ENCODE data around the gene SPAG6. TPM values are rescaled to one million over a fixed set of nuclear protein-coding genes. Genes with fewer than 3 reads are reported as not detected.

SPAG6 gene
- total and polyA plus RNA-seq, 4 donors: 0.23 TPM; not detected in 3

- DNase-seq (ENCODE audit: low spot score): no peak
- Histone ChIP-seq H3K36me3 (ENCODE audit: control insufficient read depth in 4 of 4, insufficient read depth in 3 of 4, low read depth in 1 of 4, low read length in 3 of 4) (no peaks in the 10 kb centered on the region), H3K9me3 (ENCODE audit: control insufficient read depth in 4 of 4, low read length in 3 of 4) (no peaks in the 10 kb centered on the region), H3K9ac (ENCODE audit: low read depth in 1 of 2, low read length in 2 of 2) (no peak overlapping the region), H3K4me1 (ENCODE audit: control insufficient read depth in 4 of 4, insufficient read depth in 4 of 4, low read length in 3 of 4) (no peaks in the 10 kb centered on the region), H3K27me3 (ENCODE audit: control insufficient read depth in 4 of 4, insufficient read depth in 4 of 4, low read length in 3 of 4) (peaks cover 0 to 2% (median 0%) of the 10 kb centered on the region in 4 donors), H3K4me3 (ENCODE audit: low read depth in 1 of 3, low read length in 3 of 3) (no peak overlapping the region), H3K27ac (ENCODE audit: low read depth in 1 of 2, low read length in 2 of 2) (no peak overlapping the region)
- no peak for TF ChIP-seq JUND (IDR thresholded peaks at IDR 0.05)
- no peak for TF ChIP-seq RAD21 (IDR thresholded peaks at IDR 0.05)
- no peak for TF ChIP-seq RXRA (IDR thresholded peaks at IDR 0.05)
- TF ChIP-seq GABPA (IDR thresholded peaks at IDR 0.05 in 1 of 2, conservative IDR thresholded peaks at IDR 0.05 in 1 of 2): no peak
- TF ChIP-seq FOXA1 (IDR thresholded peaks at IDR 0.05): no peak
- TF ChIP-seq HNF4G (IDR thresholded peaks at IDR 0.05): no peak
- WGBS: 92% methylated on average over 5 of the region's 5 CpGs
These were observed 24.3 kb downstream of the SPAG6 start for GRCh38 chr10:22369434-22370072.

- Histone ChIP-seq H3K9me3 (ENCODE audit: control insufficient read depth in 4 of 4, low read length in 3 of 4) (no peaks in the 10 kb centered on the region), H3K36me3 (ENCODE audit: control insufficient read depth in 4 of 4, insufficient read depth in 3 of 4, low read depth in 1 of 4, low read length in 3 of 4) (no peaks in the 10 kb centered on the region), H3K9ac (ENCODE audit: low read depth in 1 of 2, low read length in 2 of 2) (no peak overlapping the region), H3K4me3 (ENCODE audit: low read depth in 1 of 3, low read length in 3 of 3) (no peak overlapping the region), H3K27me3 (ENCODE audit: control insufficient read depth in 4 of 4, insufficient read depth in 4 of 4, low read length in 3 of 4) (peaks cover 0 to 2% (median 0%) of the 10 kb centered on the region in 4 donors), H3K4me1 (ENCODE audit: control insufficient read depth in 4 of 4, insufficient read depth in 4 of 4, low read length in 3 of 4) (no peaks in the 10 kb centered on the region), H3K27ac (ENCODE audit: low read depth in 1 of 2, low read length in 2 of 2) (no peak overlapping the region)
- TF ChIP-seq RXRA (IDR thresholded peaks at IDR 0.05): no peak
- TF ChIP-seq RAD21 (IDR thresholded peaks at IDR 0.05): no peak
- no peak for TF ChIP-seq HNF4G (IDR thresholded peaks at IDR 0.05)
- no peak for TF ChIP-seq GABPA (IDR thresholded peaks at IDR 0.05 in 1 of 2, conservative IDR thresholded peaks at IDR 0.05 in 1 of 2)
- TF ChIP-seq REST (IDR thresholded peaks at IDR 0.05): no peak
- no peak for TF ChIP-seq ATF3 (IDR thresholded peaks at IDR 0.05)
- TF ChIP-seq JUND (IDR thresholded peaks at IDR 0.05): no peak
- TF ChIP-seq CTCF (IDR thresholded peaks at IDR 0.05; ENCODE audit: low read depth, low read length, missing input control): no peak
- TF ChIP-seq EGR1 (IDR thresholded peaks at IDR 0.05; ENCODE audit: low read depth in 2 of 2): no peak
- no peak for TF ChIP-seq YY1 (IDR thresholded peaks at IDR 0.05)
- TF ChIP-seq SP1 (IDR thresholded peaks at IDR 0.05): no peak
- no peak for TF ChIP-seq TAF1 (conservative IDR thresholded peaks at IDR 0.05)
- TF ChIP-seq FOXA2 (IDR thresholded peaks at IDR 0.05): no peak
- no peak for DNase-seq (ENCODE audit: low spot score)
These were observed 25.0 kb downstream of the SPAG6 start for GRCh38 chr10:22370320-22370719.

Data from liver (tissue), 9 donors.